PC-3 (cell line): Measurements from ENCODE around the gene DGKE. TPM values are rescaled to one million over a fixed set of nuclear protein-coding genes. Genes with fewer than 3 reads are reported as not detected.

Experiments
- ATAC-seq: fragments of 200-7000 bp; cut with Tn5 transposase; 2 replicates; pipeline ENCODE4 v1.9.1; 2020; ENCODE audit warnings: mild to moderate bottlenecking, moderate library complexity
- BruUV-seq: library from RNA; stranded (reverse); fragments of 400-500 nt; replicated peaks from 2 replicates; lab custom pipeline; 2021; lab: Mats Ljungman, UMichigan
- CTCF ChIA-PET: fragments of 300-600 bp; sonication (Branson Sonifier 250); formaldehyde crosslinking; loops from one replicate; lab custom pipeline; 2022; ENCODE audit warnings: antibody characterized with exemption; lab: Charles Lee
- POLR2A ChIA-PET: fragments of 300-600 bp; sonication (Branson Sonifier 250); formaldehyde crosslinking; loops from one replicate; lab custom pipeline; 2022; ENCODE audit warnings: antibody characterized with exemption; ENCODE audit not compliant: unreplicated experiment; lab: Charles Lee
- DNase-seq: peaks from one replicate; pipeline ENCODE4 v3.0.0-alpha.2; 2015
- H2AFZ ChIP-seq: fragments of 300-600 bp; sonication (generic); 2 replicates; pipeline ENCODE4 v1.6.0; 2016; ENCODE audit warnings: antibody characterized with exemption, low read length
- H3F3A ChIP-seq: fragments of 300-600 bp; sonication (generic); one replicate; pipeline ENCODE4 v1.6.0; 2017; ENCODE audit warnings: antibody characterized with exemption, low read length, control low read depth, mild to moderate bottlenecking; ENCODE audit not compliant: unreplicated experiment
- H3K27ac ChIP-seq: fragments of 300-600 bp; sonication (generic); 2 replicates; pipeline ENCODE4 v1.5.1; 2016; ENCODE audit warnings: mild to moderate bottlenecking, low read length
- H3K27me3 ChIP-seq: fragments of 300-600 bp; sonication (generic); 2 replicates; pipeline ENCODE4 v1.6.1; 2016; ENCODE audit warnings: low read length, mixed read lengths
- H3K36me3 ChIP-seq: fragments of 300-600 bp; sonication (generic); 2 replicates; pipeline ENCODE4 v1.6.1; 2016; ENCODE audit warnings: low read depth, mixed run types, low read length, mixed read lengths
- H3K4me1 ChIP-seq: fragments of 300-600 bp; sonication (generic); 2 replicates; pipeline ENCODE4 v1.5.1; 2016; ENCODE audit warnings: low read length; ENCODE audit not compliant: insufficient read depth
- H3K4me2 ChIP-seq: fragments of 300-600 bp; sonication (generic); 2 replicates; pipeline ENCODE4 v1.6.0; 2016; ENCODE audit warnings: low read length
- H3K4me3 ChIP-seq: fragments of 300-600 bp; sonication (generic); 2 replicates; pipeline ENCODE4 v1.5.1; 2016; ENCODE audit warnings: mild to moderate bottlenecking, low read length, mixed read lengths
- H3K79me2 ChIP-seq: fragments of 300-600 bp; sonication (generic); 2 replicates; pipeline ENCODE4 v1.6.1; 2017; ENCODE audit warnings: low read length, mixed read lengths
- H3K9ac ChIP-seq: fragments of 300-600 bp; sonication (generic); 2 replicates; pipeline ENCODE4 v1.6.0; 2016; ENCODE audit warnings: mild to moderate bottlenecking, low read length
- H3K9me2 ChIP-seq: fragments of 300-600 bp; sonication (generic); replicated peaks from 2 replicates; pipeline ENCODE4 v1.6.1; 2016; ENCODE audit warnings: mixed run types, low read length, mixed read lengths
- H3K9me3 ChIP-seq: fragments of 300-600 bp; sonication (generic); 2 replicates; pipeline ENCODE4 v1.6.1; 2016; ENCODE audit warnings: low read length, mixed read lengths
- H4K20me1 ChIP-seq: fragments of 300-600 bp; sonication (generic); 2 replicates; pipeline ENCODE4 v1.6.1; 2016; ENCODE audit warnings: low read length, mixed read lengths
- CTCF ChIP-seq: fragments of 300-600 bp; sonication (generic); conservative IDR thresholded peaks from 2 replicates; pipeline ENCODE4 v1.5.1; 2017; ENCODE audit warnings: antibody characterized with exemption, low read depth, mild to moderate bottlenecking, low read length
- EZH2 ChIP-seq: fragments of 300-600 bp; sonication (generic); IDR thresholded peaks from one replicate; pipeline ENCODE4 v1.6.1; 2017; ENCODE audit warnings: antibody characterized with exemption, mild to moderate bottlenecking, low read length; ENCODE audit not compliant: unreplicated experiment
- EZH2phosphoT487 ChIP-seq: fragments of 300-600 bp; sonication (generic); IDR thresholded peaks from 2 replicates; pipeline ENCODE4 v1.6.1; 2018; ENCODE audit warnings: mild to moderate bottlenecking, antibody characterized with exemption, low read length, borderline replicate concordance
- intact Hi-C: fragments of 100-400 bp; cut with micrococcal nuclease; formaldehyde crosslinking; loops from 2 replicates; pipeline ENCODE4 v1.9.0; 2023
- total RNA-seq: library from RNA; depleted of rRNA; stranded (reverse); fragments of >200 nt; gene quantifications from 2 replicates; pipeline ENCODE4 v1.2.3, GENCODE V29; 2014

Gene DGKE
- total RNA-seq, 1 experiment from 2014 or later, result 8.4 TPM

DNA sequence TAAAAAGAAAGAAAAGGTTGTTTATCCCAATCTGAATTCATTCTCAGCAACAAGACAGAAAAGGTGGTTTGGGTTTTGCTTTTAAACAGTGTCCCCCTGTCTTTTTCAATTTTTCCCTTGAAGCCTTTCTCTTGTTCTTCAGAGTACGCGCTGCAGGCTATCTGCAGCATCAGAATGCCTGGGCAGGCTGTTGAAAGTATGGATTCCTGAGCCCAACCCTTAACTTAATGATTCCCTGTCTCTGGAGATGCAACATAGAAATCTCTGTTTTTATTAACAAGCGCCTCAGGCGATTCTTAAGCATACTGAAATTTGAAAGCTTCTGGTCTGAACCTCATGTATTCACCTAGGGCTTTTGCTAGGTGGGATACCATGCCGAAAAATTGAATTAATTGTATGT lies 32.1 kb downstream of the DGKE start:
- POLR2A ChIA-PET, result no interaction called here

DNA sequence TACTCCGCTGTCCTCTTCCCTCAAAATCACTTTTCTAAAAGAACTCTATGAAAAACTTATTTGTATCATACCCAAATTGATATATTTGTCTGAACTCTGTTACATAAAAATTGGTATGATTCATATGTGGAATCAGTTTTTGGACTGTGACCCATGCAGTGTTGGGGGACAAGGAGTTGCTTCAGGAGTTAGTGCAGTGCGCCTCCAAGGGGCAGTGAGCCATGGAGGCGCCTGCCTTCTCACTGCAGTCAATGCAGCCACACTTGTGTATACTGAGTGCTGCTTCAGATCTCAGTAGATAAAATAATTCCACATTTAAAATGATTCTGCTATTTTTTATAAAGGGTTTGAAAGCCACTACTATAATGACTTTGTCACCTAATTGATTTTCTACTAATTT lies 32.5 kb downstream of the DGKE start:
- DNase-seq (no peak), ATAC-seq (peak; percentile 55)
- POLR2A ChIA-PET, result no interaction called here
- no peaks in the 10 kb centered on the region for H4K20me1 ChIP-seq
- H3K36me3 ChIP-seq, result peaks cover 21% of the 10 kb centered on the region
- CTCF ChIA-PET, result no interaction called here
- no peak overlapping the region for H3K4me2 ChIP-seq
- H3K4me1 ChIP-seq, result no peaks in the 10 kb centered on the region
- H3F3A ChIP-seq, result no peaks in the 10 kb centered on the region
- no peaks in the 10 kb centered on the region for H3K9me3 ChIP-seq
- no peaks in the 10 kb centered on the region for H3K27me3 ChIP-seq
- no peaks in the 10 kb centered on the region for H3K79me2 ChIP-seq
- H3K9ac ChIP-seq, result no peak overlapping the region
- TF ChIP-seq CTCF, result peak; percentile 52
- TF ChIP-seq EZH2phosphoT487, result no peak
- no TSS peak for BruUV-seq
- H3K9me2 ChIP-seq, result no peaks in the 10 kb centered on the region
- no peak overlapping the region for H2AFZ ChIP-seq
- H3K4me3 ChIP-seq, result no peak overlapping the region
- H3K27ac ChIP-seq, result no peak overlapping the region
- intact Hi-C loops, result no loop called here

More for the DNA sequence above, 32.1 kb downstream of the DGKE start:
- Histone ChIP-seq H3K27ac (no peak overlapping the region), H3K4me2 (no peak overlapping the region), H4K20me1 (no peaks in the 10 kb centered on the region), H3K4me3 (no peak overlapping the region), H3K79me2 (no peaks in the 10 kb centered on the region), H3K27me3 (no peaks in the 10 kb centered on the region), H3K9me2 (no peaks in the 10 kb centered on the region), H2AFZ (no peak overlapping the region), H3K36me3 (peaks cover 21% of the 10 kb centered on the region), H3K9me3 (no peaks in the 10 kb centered on the region), H3F3A (no peaks in the 10 kb centered on the region), H3K9ac (no peak overlapping the region), H3K4me1 (no peaks in the 10 kb centered on the region)
- intact Hi-C loops, result no loop called here
- DNase-seq, result no peak
- CTCF ChIA-PET, result no interaction called here
- no peak for ATAC-seq
- TF ChIP-seq CTCF (no peak), EZH2 (no peak), EZH2phosphoT487 (no peak)
- BruUV-seq, result no TSS peak

GRCh38 chr17:56867948-56868376 lies 34.0 kb downstream of the DGKE start:
- DNase-seq, result no peak
- Histone ChIP-seq H3K9me3 (no peaks in the 10 kb centered on the region), H3K9me2 (no peaks in the 10 kb centered on the region), H3F3A (no peaks in the 10 kb centered on the region), H3K4me1 (no peaks in the 10 kb centered on the region), H3K27me3 (no peaks in the 10 kb centered on the region), H3K4me2 (no peak overlapping the region), H4K20me1 (no peaks in the 10 kb centered on the region), H3K36me3 (peaks cover 13% of the 10 kb centered on the region), H3K4me3 (no peak overlapping the region), H3K27ac (no peak overlapping the region), H3K79me2 (no peaks in the 10 kb centered on the region), H2AFZ (no peak overlapping the region), H3K9ac (no peak overlapping the region)
- peak; percentile 52 for ATAC-seq
- POLR2A ChIA-PET, result no interaction called here
- no TSS peak for BruUV-seq
- CTCF ChIA-PET, result interaction anchor here (0.6 kb wide), 1 partner anchor 25 kb away, joined by 3 read pairs; no protein-coding TSS in a partner anchor
- no peak for TF ChIP-seq EZH2phosphoT487
- TF ChIP-seq EZH2, result no peak
- no peak for TF ChIP-seq CTCF
- intact Hi-C loops, result no loop called here
